Suppressor macrophage treated with lipopolysaccharide for 1 hour (primary cell): ENCODE data around the gene KHNYN.
A peak's percentile ranks its signal among the peaks of the same experiment; 100 is the strongest.

Source experiments
- DNase-seq, 3 donors: peaks; one replicate each; pipeline ENCODE4 v3.0.0-alpha.2; 2020 to 2022

KHNYN gene

DNA sequence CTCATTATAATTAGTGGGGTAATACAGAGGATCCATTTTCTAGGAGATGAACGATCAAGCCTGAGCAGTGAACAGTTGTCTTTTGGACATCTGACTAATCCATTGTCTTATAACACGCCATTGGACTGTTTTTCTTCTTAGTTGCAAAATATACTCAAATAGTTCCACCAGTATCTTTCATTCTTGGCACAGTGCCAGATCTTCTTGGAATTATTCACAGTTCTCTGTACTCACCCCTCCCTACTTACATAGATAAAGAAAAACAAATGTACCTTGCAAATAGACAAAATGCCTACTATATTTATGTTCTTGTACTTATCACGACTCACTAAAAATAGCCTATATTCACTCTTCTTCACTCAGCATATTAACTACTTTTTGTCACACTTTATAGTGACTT is 4.0 kb upstream of the KHNYN start:
- DNase-seq: peak; percentile 31 to 58 (median 57)

DNA sequence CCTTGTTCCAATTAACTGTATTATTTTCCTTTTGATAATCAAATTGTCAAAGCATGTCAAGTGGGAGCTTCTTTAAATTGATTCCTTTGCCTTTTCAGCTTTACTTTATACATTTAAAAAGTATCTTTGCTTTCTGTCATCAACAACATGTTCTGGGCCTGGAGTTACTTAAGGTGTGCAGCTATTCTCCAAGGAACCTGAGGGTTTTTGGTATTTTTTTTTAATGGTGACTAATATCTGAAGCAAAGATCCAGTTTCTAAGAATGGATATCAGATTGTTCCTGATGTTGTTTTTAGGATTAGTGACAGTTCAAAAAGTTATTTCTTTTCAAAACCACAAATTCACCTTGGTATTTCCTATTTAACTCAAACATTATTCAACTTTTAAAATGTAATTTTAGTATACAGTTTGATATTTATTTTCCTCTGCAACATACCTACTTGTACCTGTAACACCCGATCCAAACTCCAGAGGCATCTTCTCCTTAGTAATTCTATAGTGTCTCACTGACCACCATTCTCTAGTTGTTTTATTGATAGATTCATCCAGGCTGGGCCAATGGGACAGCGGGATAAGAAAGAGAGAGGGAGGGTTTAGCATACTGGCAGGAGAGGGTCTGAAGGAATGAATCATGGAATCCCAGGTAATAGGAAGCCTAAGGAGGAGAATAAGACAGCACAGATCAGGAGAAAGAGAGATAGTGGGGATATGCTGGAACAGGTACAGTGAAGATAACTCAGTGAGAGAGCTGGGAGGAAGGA is 3.4 kb upstream of the KHNYN start:
- no peak for DNase-seq

GRCh38 chr14:24426912-24427536 is 2.7 kb upstream of the KHNYN start:
- no peak for DNase-seq

GRCh38 chr14:24427537-24428508 is 1.9 kb upstream of the KHNYN start:
- no peak for DNase-seq

- DNase-seq: no peak
Measured at GRCh38 chr14:24428628-24429394, 943 bp upstream of the KHNYN start.

DNA sequence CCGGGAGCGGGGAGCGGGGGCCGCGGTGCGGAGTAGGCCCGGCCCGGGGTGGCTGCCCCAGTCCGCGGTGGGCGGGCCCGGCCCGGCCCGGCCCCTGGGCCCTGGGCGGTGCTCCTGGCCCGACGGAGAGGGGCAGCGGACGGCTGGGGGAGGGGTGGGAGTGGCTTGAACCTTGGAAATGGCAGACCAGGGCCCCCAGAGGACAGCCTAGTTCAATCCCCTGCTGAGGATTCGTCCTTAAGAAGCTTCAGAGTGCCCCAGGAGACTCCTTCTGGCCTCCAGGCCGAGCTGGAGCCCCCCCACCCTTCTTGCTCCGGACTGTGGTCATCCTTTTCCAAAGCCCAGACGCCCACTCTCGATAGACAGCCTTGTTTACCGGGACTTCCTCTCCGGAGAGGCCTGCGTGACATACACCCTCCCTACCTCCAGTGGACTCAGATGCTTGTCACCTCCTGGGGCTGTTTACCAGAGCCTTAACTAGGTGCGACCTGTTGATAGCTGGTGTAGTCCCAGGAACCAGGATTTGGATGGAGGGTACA is 458 bp downstream of the KHNYN start:
- DNase-seq: peak; percentile 80 to 93 (median 88)

- peak; percentile 82 to 90 (median 83) for DNase-seq
Measured at GRCh38 chr14:24430682-24431568, 1.2 kb downstream of the KHNYN start.

- peak; percentile 96 to 98 (median 96) for DNase-seq
Measured at GRCh38 chr14:24431569-24432258, 2.0 kb downstream of the KHNYN start.

DNA sequence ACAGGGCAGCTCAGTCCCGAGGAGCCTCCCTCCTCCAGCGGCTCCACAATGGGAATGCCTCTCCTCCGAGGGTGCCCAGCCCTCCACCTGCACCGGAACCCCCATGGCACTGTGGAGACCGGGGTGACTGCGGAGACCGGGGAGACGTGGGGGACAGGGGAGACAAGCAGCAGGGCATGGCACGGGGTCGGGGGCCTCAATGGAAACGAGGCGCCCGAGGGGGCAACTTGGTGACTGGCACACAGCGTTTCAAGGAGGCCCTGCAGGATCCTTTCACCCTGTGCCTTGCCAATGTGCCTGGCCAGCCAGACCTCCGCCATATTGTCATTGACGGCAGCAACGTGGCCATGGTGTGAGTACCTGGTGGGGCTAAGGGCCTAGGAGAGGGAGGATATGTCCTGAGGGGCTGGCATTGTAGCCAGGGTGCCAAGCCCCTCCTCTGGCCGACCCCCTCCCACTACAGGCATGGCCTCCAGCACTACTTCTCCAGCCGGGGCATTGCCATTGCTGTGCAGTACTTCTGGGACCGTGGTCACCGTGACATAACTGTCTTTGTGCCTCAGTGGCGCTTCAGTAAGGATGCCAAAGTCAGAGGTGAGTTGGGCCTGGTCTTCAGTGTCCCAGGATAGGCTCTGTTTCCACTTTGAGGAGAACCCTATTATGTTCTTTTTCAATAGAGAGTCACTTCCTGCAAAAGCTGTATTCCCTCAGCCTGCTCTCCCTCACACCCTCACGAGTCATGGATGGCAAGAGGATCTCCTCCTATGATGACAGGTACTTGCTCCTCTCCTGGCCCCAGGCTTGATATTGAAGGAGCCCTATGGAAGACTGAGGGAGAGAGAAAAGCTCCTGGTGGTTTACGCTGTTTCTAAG is 2.7 kb downstream of the KHNYN start:
- peak in 1 of 3 donors; percentile 21 for DNase-seq

DNA sequence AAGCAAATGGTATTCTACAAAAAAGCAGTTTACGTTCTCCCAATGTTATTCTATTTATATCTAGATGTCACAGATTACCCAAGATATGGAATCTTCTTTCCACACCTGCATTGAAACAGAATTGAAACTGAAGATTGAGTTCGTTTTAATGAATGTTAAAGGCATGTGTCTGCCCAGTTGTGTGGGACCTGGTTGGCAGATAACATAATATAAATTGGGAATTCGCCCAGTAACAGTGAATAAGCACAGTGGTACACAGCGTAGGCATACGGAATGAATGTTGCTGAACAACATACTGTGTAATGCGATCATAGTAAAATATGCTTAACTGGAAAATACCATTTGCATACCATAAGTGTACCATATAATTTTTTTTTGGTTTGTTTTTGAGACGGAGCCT is 4.3 kb downstream of the KHNYN start:
- no peak for DNase-seq

DNA sequence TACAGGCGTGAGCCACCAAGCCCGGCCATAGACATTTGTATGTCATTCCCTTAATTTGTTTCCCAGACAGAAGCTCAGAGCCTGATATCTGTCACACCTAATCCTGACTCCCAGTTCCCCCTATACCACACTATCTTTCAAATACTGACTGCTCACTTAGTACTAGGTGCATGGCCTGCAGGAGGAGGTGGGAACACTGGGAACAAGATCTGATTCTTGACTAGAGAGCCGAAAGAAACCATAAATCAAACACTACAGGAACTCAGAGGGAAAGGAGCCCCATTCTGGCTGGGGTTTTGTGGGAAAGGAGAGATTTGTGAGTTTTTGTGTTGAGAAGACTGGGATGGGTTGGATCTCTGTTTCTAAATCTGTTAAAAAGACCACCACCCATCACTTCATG is 4.9 kb downstream of the KHNYN start:
- no peak for DNase-seq

GRCh38 chr14:24435192-24435810 is 5.5 kb downstream of the KHNYN start:
- no peak for DNase-seq

- no peak for DNase-seq
Measured at GRCh38 chr14:24435998-24436354, 6.2 kb downstream of the KHNYN start.

DNA sequence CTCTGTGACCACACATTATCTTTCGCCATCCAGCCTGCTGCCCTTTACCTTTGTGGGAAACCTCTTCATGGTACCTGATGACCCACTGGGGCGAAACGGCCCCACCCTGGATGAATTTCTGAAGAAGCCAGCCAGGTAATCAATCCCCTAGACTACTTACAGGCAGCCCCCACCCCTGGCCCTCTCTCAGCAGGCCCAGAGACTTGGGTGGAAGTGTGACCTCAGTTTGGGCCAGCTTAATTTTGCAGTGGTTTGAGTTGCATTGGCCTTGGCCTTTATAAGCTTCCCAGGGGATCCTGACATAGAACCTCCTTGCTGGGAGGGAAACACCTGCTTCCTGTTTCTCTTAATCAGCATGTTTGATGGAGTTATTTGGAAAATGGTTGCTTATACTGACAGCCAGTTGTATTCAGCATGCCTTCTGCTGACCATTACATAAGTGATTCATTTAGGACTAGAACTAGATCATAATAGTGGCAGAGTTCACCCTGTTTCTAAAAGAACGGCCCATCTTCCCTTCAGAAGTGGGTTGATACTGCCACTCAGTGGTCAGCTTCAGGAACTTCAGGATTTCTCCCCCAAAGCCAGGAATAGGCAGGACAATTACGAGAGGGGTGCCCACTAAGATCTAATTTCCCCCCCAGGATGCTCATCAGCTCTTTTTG is 6.7 kb downstream of the KHNYN start:
- peak; percentile 74 to 86 (median 86) for DNase-seq

- no peak for DNase-seq
Measured at GRCh38 chr14:24437020-24437735, 7.4 kb downstream of the KHNYN start.

GRCh38 chr14:24437736-24438067 is 7.9 kb downstream of the KHNYN start:
- DNase-seq: no peak

DNA sequence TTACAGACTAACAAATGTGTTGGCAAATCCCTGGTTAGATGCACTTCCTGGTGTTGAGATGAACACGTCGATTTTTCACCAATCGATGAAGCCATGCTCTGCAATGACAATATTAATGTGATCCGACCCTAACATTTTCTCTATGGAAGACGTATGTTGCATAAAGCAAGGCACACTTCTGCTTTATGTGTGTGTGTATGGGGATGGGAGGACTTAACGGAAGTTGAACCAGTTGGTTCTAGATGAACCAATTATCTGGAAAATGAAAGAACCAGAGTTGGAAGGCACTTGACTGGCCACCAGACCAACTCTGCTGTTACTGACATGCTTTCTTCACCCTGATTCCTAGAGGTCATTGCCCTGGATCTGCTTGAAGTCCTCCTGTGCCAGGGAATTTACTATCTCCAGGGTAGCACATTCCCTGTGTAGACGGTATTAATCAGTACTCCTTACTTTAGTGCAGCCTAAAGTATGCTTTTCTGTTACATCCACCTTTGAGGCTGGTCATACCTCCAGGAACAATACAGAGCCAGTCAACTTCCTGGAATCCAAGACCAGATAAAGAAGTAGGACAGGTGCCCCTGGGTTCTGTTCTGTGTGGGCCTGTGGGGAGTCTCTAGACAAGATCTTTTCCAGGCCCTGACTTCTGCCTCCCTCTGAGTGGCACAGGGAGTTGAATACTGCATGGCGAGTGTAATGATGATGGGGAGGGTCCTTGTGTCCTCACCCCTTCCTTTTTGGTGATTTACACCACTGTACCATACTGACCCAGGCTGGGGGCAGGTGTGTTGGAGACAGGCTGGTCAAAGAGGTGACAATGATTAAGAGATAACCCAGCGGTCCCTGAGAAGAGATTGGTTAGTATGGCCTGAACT is 8.7 kb downstream of the KHNYN start:
- DNase-seq: peak; percentile 47 to 69 (median 60)
